GM18858 (cell line): Measurements from ENCODE around the gene GLT6D1.

Source experiments
- ATAC-seq: cut with Tn5 transposase; IDR thresholded peaks from one replicate; pipeline ENCODE4 v1.9.1; 2021; ENCODE audit not compliant: unreplicated experiment

The GLT6D1 gene

GRCh38 chr9:135609366-135609955, 29.9 kb downstream of the GLT6D1 start:
- ATAC-seq: no peak

- ATAC-seq: no peak
These were observed 30.4 kb downstream of the GLT6D1 start for GRCh38 chr9:135608999-135609317.

- ATAC-seq: no peak
These were observed 30.9 kb downstream of the GLT6D1 start for GRCh38 chr9:135608294-135608998.

- ATAC-seq: no peak
These were observed 31.7 kb downstream of the GLT6D1 start for GRCh38 chr9:135607401-135608293.

GRCh38 chr9:135606885-135607259, 32.5 kb downstream of the GLT6D1 start:
- no peak for ATAC-seq

- ATAC-seq: no peak
These were observed 34.0 kb downstream of the GLT6D1 start for GRCh38 chr9:135605238-135605781.

GRCh38 chr9:135604437-135605237, 34.7 kb downstream of the GLT6D1 start:
- no peak for ATAC-seq

- no peak for ATAC-seq
These were observed 36.4 kb downstream of the GLT6D1 start for GRCh38 chr9:135602789-135603481.

- ATAC-seq: no peak
These were observed 37.4 kb downstream of the GLT6D1 start for GRCh38 chr9:135601988-135602387.

GRCh38 chr9:135600296-135600817, 39.0 kb downstream of the GLT6D1 start:
- no peak for ATAC-seq

GRCh38 chr9:135596211-135596610, 43.1 kb downstream of the GLT6D1 start:
- ATAC-seq: no peak

GRCh38 chr9:135592625-135593024, 46.7 kb downstream of the GLT6D1 start:
- ATAC-seq: no peak

GRCh38 chr9:135592331-135592590, 47.1 kb downstream of the GLT6D1 start:
- no peak for ATAC-seq

GRCh38 chr9:135591506-135592330, 47.6 kb downstream of the GLT6D1 start:
- ATAC-seq: no peak

- no peak for ATAC-seq
These were observed 48.8 kb downstream of the GLT6D1 start for GRCh38 chr9:135590486-135591079.

GRCh38 chr9:135589596-135590485, 49.5 kb downstream of the GLT6D1 start:
- no peak for ATAC-seq

- no peak for ATAC-seq
These were observed 50.3 kb downstream of the GLT6D1 start for GRCh38 chr9:135588886-135589595.
